HEK293T (cell line): ENCODE measurements around the gene SH3PXD2A.
"Not testable (repeated sequence)": the region's sequence is repeated elsewhere in the genome, so short reads cannot be mapped to it uniquely, and the experiment has no call there.

Source experiments
- CTCF ChIA-PET: fragments of 350-600 bp; formaldehyde crosslinking; extraction: SDS; loops from one replicate; lab custom pipeline; 2021; ENCODE audit warnings: antibody characterized with exemption, inconsistent platforms; lab: Yijun Ruan, JAX
- POLR2A ChIA-PET: fragments of 350-600 bp; formaldehyde crosslinking; extraction: SDS; loops from one replicate; lab custom pipeline; 2020; ENCODE audit warnings: antibody characterized with exemption, inconsistent platforms; lab: Yijun Ruan, JAX
- DNase-seq: peaks from one replicate; pipeline ENCODE4 v3.0.0; 2012; ENCODE audit warnings: mixed read lengths; ENCODE audit errors: extremely low spot score
- ARNT ChIP-seq: fragments of 450-650 bp; IDR thresholded peaks from 2 replicates; pipeline ENCODE4 v1.6.1; 2017; ENCODE audit warnings: mild to moderate bottlenecking
- BHLHE40 ChIP-seq: fragments of 450-650 bp; IDR thresholded peaks from 2 replicates; pipeline ENCODE4 v1.6.1; 2016; ENCODE audit warnings: mild to moderate bottlenecking, moderate library complexity, borderline replicate concordance
- CTBP1 ChIP-seq: fragments of 450-650 bp; IDR thresholded peaks from 2 replicates; pipeline ENCODE4 v1.6.1; 2016; ENCODE audit warnings: borderline replicate concordance
- ELF4 ChIP-seq: fragments of 450-650 bp; IDR thresholded peaks from 2 replicates; pipeline ENCODE4 v1.6.1; 2017; ENCODE audit warnings: antibody characterized with exemption
- FOXA1 ChIP-seq: fragments of 450-650 bp; IDR thresholded peaks from 2 replicates; pipeline ENCODE4 v1.6.1; 2016; ENCODE audit warnings: mild to moderate bottlenecking
- FOXK2 ChIP-seq: fragments of 450-650 bp; IDR thresholded peaks from 2 replicates; pipeline ENCODE4 v1.6.1; 2016; ENCODE audit warnings: mild to moderate bottlenecking
- FOXM1 ChIP-seq: fragments of 450-650 bp; IDR thresholded peaks from 2 replicates; pipeline ENCODE4 v1.6.1; 2017; ENCODE audit warnings: mild to moderate bottlenecking, borderline replicate concordance
- HDGF ChIP-seq: fragments of 450-650 bp; IDR thresholded peaks from 2 replicates; pipeline ENCODE4 v1.6.1; 2017; ENCODE audit warnings: antibody characterized with exemption, borderline replicate concordance
- L3MBTL2 ChIP-seq: fragments of 450-650 bp; conservative IDR thresholded peaks from 2 replicates; pipeline ENCODE4 v1.6.1; 2016; ENCODE audit warnings: mild to moderate bottlenecking
- LEF1 ChIP-seq: fragments of 450-650 bp; IDR thresholded peaks from 2 replicates; pipeline ENCODE4 v1.6.1; 2017; ENCODE audit warnings: mild to moderate bottlenecking, borderline replicate concordance
- NFRKB ChIP-seq: fragments of 450-650 bp; IDR thresholded peaks from 2 replicates; pipeline ENCODE4 v1.6.1; 2016; ENCODE audit warnings: mild to moderate bottlenecking, moderate library complexity
- SP1 ChIP-seq: fragments of 450-650 bp; IDR thresholded peaks from 2 replicates; pipeline ENCODE4 v1.6.1; 2017
- SUZ12 ChIP-seq: fragments of 450-650 bp; IDR thresholded peaks from 2 replicates; pipeline ENCODE4 v1.6.1; 2016; ENCODE audit warnings: mild to moderate bottlenecking
- TARDBP ChIP-seq: fragments of 450-650 bp; IDR thresholded peaks from 2 replicates; pipeline ENCODE4 v1.6.1; 2016
- ZNF384 ChIP-seq: fragments of 450-650 bp; IDR thresholded peaks from 2 replicates; pipeline ENCODE4 v1.6.1; 2016
- TF ChIP-seq, protein P1 (sequence below): fragments of 450-650 bp; IDR thresholded peaks from 2 replicates; pipeline ENCODE4 v1.6.1; 2016

SH3PXD2A gene

DNA sequence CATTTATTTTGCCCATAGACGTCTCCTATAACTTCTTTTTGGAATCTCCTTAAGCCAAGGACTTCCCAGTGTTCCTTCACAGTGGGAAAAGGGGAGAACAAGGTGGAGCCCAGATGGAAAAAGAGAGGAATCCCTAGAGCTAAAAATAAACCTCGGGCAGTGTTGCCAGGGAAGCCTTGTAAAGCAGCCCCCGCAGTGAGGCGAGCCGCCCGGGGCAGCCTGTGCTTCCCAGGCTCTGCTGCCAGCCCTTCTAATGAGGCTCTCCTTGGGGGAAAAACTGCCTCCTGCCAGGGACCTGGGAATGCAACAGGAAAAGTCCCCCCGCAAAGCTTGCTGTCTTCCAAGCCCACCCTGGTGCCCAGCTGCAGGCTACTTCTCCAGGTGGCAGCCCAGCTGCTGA lies 71.7 kb downstream of the SH3PXD2A start:
- no peak for DNase-seq

DNA sequence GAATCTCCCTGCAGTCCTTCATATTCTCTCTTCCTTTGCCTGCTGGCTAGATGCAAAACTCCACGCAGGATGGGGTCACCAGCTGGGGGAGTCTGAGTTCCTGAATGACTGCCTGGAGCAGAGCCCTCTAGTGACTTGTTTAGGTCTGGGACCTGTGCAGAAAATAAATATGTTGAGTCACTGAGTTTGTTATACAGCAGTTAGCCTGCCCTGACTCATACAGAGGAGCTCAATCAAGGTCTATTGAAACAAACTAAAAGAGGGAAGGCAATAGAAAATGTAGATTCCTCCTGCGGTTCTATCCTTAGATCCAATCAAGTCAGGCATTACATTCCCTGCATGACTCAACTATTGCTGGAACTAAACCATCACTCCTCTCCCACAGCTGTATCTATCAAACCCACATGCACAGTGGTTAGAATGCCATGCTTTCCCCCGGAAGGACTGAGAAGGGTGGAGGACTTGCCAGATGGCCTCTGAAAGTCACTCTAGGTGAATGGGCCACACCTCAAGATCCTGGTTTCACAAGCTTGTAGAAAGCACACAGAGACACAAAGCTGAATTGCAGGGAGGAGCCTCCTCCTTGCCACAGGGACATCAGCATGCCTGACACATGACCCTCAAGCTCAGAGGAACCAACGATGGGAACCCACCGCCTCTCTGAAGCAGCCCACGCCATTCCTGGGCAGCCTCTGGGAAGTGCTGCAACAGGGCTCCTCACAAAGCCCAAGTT lies 73.9 kb downstream of the SH3PXD2A start:
- no peak for DNase-seq
- TF ChIP-seq FOXK2 (no peak), ZNF384 (no peak), HDGF (no peak)
- ChIA-PET CTCF (interaction anchor here (0.5 to 1.3 kb wide), 2 partner anchors 68 to 415 kb away, joined by 3 to 4 read pairs; no protein-coding TSS in a partner anchor), POLR2A (no interaction called here)

More for the DNA sequence above, 71.7 kb downstream of the SH3PXD2A start:
- ChIA-PET CTCF (no interaction called here), POLR2A (no interaction called here)
- TF ChIP-seq FOXK2 (no peak), L3MBTL2 (no peak)

DNA sequence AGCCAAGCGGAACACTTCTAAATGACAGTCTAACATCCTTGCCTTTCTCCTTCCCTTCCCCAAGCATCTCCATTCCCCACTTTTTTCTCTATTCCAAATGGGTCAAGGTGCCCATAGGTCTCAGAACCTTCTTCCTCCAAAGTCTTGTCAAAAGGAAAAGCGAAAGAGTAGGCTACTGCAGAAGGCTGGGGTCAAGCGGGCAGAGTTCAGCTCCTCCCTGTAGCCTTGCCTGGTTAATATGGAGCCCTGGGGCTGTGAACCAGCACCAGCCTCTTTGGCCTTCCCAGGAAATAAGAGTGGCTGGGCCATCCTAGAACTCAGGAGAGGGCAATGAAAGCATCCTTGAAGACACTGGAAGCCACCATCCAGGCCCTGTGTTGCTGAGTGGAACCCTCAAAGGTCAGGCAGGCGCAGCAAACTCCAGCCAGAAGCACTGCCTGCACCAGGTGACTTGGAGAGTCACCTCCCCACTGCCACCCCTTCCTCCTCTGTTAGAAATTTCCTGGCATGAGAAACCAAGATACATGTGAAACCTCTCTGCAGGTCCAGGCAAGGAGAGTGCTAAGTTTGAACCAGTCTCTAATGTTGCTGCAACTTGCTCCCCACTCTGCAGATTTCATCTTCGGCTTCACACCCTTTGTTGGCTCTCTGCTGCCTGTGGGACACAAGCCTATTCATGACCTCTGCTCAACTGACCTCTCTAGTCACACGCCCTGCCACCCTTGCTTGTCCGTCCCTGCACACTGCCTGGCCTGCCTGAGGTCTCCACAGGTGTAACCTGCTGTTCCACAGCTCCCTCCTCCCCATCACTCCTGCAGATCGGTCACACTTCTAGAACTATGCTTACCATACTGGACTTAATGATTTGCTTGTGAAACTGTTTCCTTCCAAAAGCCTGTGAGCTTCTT lies 74.9 kb downstream of the SH3PXD2A start:
- POLR2A ChIA-PET, result no interaction called here
- no peak for DNase-seq
- TF ChIP-seq ARNT, result no peak
- CTCF ChIA-PET, result no interaction called here

DNA sequence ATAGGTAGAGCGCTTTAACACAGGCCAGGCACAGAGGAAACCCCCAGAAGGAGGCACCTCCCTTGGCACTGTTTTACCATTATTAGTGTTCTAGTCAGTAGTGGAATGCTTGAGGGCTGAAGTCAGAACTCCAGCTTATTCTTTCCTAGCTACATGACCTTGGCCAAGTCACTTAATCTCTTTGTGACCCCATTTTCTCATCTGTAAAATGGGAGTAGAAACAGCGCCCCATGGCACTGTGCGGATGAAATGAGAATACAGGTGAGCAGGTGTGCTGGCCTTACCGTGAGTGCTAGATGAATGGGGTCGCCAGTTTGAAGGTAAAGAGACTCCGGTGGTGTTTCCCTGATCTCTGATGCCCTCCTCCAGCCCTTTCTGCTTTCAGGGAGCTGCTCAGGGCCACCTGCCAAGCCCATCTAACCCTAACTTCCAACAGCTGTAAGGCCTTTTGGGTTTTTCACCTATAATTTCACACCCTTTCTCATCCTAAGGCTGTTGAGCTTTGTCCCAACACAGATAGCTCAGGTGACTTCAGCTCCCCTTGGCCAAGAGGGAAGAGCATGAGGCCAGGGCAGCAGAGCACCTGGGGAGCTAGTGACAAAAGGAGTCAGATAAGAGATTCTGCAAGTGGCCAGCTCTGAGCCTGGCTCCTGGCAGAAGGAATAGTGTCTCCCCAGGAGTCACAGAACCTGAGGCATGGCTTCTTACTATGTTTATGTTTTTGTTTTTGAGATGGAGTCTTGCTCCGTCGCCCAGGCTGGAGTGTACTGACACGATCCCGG lies 76.8 kb downstream of the SH3PXD2A start:
- no peak for DNase-seq
- no peak for TF ChIP-seq SP1
- TF ChIP-seq ARNT, result no peak
- no peak for TF ChIP-seq FOXM1
- no peak for TF ChIP-seq HDGF
- TF ChIP-seq ZNF384, result no peak
- TF ChIP-seq BHLHE40, result no peak
- TF ChIP-seq SUZ12, result no peak
- TF ChIP-seq, protein P1, sequence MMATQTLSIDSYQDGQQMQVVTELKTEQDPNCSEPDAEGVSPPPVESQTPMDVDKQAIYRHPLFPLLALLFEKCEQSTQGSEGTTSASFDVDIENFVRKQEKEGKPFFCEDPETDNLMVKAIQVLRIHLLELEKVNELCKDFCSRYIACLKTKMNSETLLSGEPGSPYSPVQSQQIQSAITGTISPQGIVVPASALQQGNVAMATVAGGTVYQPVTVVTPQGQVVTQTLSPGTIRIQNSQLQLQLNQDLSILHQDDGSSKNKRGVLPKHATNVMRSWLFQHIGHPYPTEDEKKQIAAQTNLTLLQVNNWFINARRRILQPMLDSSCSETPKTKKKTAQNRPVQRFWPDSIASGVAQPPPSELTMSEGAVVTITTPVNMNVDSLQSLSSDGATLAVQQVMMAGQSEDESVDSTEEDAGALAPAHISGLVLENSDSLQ, result no peak
- no peak for TF ChIP-seq TARDBP
- TF ChIP-seq NFRKB, result no peak
- no peak for TF ChIP-seq ELF4
- TF ChIP-seq L3MBTL2, result no peak
- TF ChIP-seq FOXA1, result no peak
- no peak for TF ChIP-seq FOXK2
- TF ChIP-seq CTBP1, result no peak
- POLR2A ChIA-PET, result no interaction called here
- CTCF ChIA-PET, result interaction anchor here (0.9 kb wide), 2 partner anchors 11 to 65 kb away, joined by 3 to 5 read pairs; no protein-coding TSS in a partner anchor

DNA sequence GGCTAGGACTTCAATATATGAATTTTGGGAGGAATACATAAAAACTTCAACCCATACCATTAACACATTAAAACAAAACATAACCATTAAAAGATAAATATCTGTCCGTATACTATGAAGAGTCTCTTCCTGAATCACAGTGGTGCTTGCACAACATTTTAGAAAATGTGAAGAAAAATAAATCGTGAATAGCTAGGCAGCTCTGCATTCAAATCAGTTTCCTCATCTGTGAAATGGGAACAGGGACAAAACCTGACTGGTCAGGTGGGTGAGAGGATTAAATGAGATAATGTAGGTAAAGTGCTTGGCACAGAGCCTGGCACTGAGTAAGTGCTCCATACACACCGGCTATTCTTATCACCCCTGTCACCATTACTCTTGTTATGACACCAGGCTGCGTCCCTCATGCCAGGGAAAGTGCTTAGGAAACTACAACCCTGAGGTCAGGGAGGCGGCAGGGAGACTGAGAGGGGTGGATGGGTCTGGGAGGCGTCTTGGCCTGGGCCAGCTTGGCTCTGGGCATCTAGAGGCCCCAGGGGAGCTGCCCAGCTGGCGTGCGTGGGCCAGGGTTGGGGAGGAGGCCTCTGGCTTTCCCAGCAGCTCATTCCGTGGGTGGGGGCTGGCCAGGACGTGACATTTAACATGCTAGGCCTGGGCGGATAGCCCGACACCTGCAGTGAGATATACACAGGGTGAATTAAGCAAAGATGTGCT lies 78.3 kb downstream of the SH3PXD2A start:
- DNase-seq, result no peak
- POLR2A ChIA-PET, result no interaction called here
- CTCF ChIA-PET, result no interaction called here
- TF ChIP-seq ZNF384 (no peak), CTBP1 (no peak), SUZ12 (no peak)

DNA sequence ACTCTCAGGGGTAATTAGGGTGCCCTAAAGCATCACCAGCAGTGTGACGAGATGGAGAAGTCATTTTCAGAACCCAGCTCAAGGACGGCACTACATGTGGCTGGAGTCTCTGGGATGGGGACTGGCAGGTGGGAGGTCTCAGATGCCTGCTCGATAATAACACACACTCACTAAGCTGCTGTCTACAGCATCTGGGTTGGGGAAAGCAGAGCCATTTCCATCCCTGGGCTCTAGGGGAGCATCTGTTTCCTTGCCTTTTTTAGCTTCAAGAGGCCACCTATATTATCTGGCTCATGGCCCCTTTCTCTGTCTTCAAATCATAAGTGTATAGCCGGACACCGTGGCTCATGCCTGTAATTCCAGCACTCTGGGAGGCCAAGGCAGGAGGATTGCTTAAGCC lies 79.6 kb downstream of the SH3PXD2A start:
- POLR2A ChIA-PET, result no interaction called here

DNA sequence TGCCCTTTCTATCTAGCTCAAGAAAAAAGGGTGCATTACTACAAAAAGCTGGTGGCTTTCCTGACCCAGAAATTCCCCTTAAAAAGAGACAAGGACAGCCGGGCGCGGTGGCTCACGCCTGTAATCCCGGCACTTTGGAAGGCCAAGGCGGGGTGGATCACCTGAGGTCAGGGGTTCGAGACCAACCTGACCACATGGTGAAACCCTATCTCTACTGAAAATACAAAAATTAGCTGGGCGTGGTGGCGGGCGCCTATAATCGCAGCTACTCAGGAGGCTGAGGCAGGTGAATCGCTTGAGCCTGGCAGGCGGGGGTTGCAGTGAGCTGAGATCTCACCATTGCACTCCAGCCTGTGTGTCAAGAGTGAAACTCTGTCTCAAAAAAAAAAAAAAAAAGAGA lies 82.5 kb downstream of the SH3PXD2A start:
- ChIA-PET POLR2A (interaction anchor here (0.6 to 1.1 kb wide), 3 partner anchors 39 to 208 kb away, joined by 3 read pairs; no protein-coding TSS in a partner anchor), CTCF (interaction anchor here (0.7 to 1.3 kb wide), 4 partner anchors 14 to 115 kb away, joined by 3 to 4 read pairs (median 4); no protein-coding TSS in a partner anchor)
- not testable (repeated sequence) for DNase-seq

More for the DNA sequence above, 79.6 kb downstream of the SH3PXD2A start:
- CTCF ChIA-PET, result interaction anchor here (0.6 kb wide), 1 partner anchor 276 kb away, joined by 5 read pairs; no protein-coding TSS in a partner anchor
- no peak for DNase-seq
- no peak for TF ChIP-seq FOXK2
- TF ChIP-seq ARNT, result no peak
- no peak for TF ChIP-seq ELF4
- TF ChIP-seq, protein P1, result no peak
- TF ChIP-seq BHLHE40, result no peak
- TF ChIP-seq ZNF384, result no peak
- TF ChIP-seq NFRKB, result no peak
- no peak for TF ChIP-seq SP1
- no peak for TF ChIP-seq TARDBP
- no peak for TF ChIP-seq CTBP1
- no peak for TF ChIP-seq FOXM1
- TF ChIP-seq LEF1, result no peak
- TF ChIP-seq FOXA1, result no peak
